ENCODE measurements around the gene C22orf39.

Gene C22orf39

GRCh38 chr22:19488285-19488684, 40.8 kb upstream of the C22orf39 start:
- Histone ChIP-seq H4K20me1 (ENCODE audit: control insufficient read depth, insufficient read depth, low read depth, low read length) (peaks cover 8% of the 10 kb centered on the region; the same call in 1 of the 2 replicates), H3K4me1 (ENCODE audit: control insufficient read depth, low read length) (no peaks in the 10 kb centered on the region), H3K9me2 (replicated peaks; ENCODE audit: control insufficient read depth, low read length) (no peaks in the 10 kb centered on the region), H3K27me3 (ENCODE audit: control insufficient read depth, low read length) (no peaks in the 10 kb centered on the region), H3K79me2 (ENCODE audit: control insufficient read depth, low read length) (peaks cover 29% of the 10 kb centered on the region), H3F3A (ENCODE audit: control insufficient read depth, insufficient read depth) (no peaks in the 10 kb centered on the region), H3K36me3 (ENCODE audit: control insufficient read depth, low read length) (peaks cover 81% of the 10 kb centered on the region), H3K4me3 (ENCODE audit: low read length) (no peak overlapping the region), H3K27ac (ENCODE audit: low read depth, low read length) (no peak overlapping the region), H3K4me2 (ENCODE audit: low read length) (no peak overlapping the region), H3K9me3 (ENCODE audit: control insufficient read depth, insufficient read depth, low read length) (no peaks in the 10 kb centered on the region)
- TF ChIP-seq CTCF (IDR thresholded peaks at IDR 0.05; ENCODE audit: low read depth, low read length, poor library complexity, severe bottlenecking) (no peak), EZH2phosphoT487 (IDR thresholded peaks at IDR 0.05; ENCODE audit: borderline replicate concordance, low read length) (no peak)

- Histone ChIP-seq H3K9me3 (ENCODE audit: control insufficient read depth, insufficient read depth, low read length) (no peaks in the 10 kb centered on the region), H3K4me1 (ENCODE audit: control insufficient read depth, low read length) (peaks cover 8% of the 10 kb centered on the region), H3F3A (ENCODE audit: control insufficient read depth, insufficient read depth) (no peaks in the 10 kb centered on the region), H3K27me3 (ENCODE audit: control insufficient read depth, low read length) (no peaks in the 10 kb centered on the region), H3K9me2 (replicated peaks; ENCODE audit: control insufficient read depth, low read length) (no peaks in the 10 kb centered on the region), H3K4me3 (ENCODE audit: low read length) (no peak overlapping the region), H3K79me2 (ENCODE audit: control insufficient read depth, low read length) (peaks cover 41% of the 10 kb centered on the region), H3K27ac (ENCODE audit: low read depth, low read length) (no peak overlapping the region), H3K36me3 (ENCODE audit: control insufficient read depth, low read length) (peaks cover 73% of the 10 kb centered on the region), H3K4me2 (ENCODE audit: low read length) (no peak overlapping the region), H4K20me1 (ENCODE audit: control insufficient read depth, insufficient read depth, low read depth, low read length) (peaks cover 9% of the 10 kb centered on the region; the same call in 1 of the 2 replicates)
- TF ChIP-seq EZH2phosphoT487 (IDR thresholded peaks at IDR 0.05; ENCODE audit: borderline replicate concordance, low read length) (no peak), CTCF (IDR thresholded peaks at IDR 0.05; ENCODE audit: low read depth, low read length, poor library complexity, severe bottlenecking) (no peak)
Observed at GRCh38 chr22:19483481-19484244, 36.2 kb upstream of the C22orf39 start.

GRCh38 chr22:19482297-19482696, 34.8 kb upstream of the C22orf39 start:
- Histone ChIP-seq H3K9me3 (ENCODE audit: control insufficient read depth, insufficient read depth, low read length) (no peaks in the 10 kb centered on the region), H3K4me2 (ENCODE audit: low read length) (no peak overlapping the region), H3K4me3 (ENCODE audit: low read length) (no peak overlapping the region), H3F3A (ENCODE audit: control insufficient read depth, insufficient read depth) (no peaks in the 10 kb centered on the region), H3K79me2 (ENCODE audit: control insufficient read depth, low read length) (peaks cover 54% of the 10 kb centered on the region), H3K4me1 (ENCODE audit: control insufficient read depth, low read length) (peaks cover 15% of the 10 kb centered on the region), H4K20me1 (ENCODE audit: control insufficient read depth, insufficient read depth, low read depth, low read length) (peaks cover 14% of the 10 kb centered on the region; the same call in 1 of the 2 replicates), H3K27me3 (ENCODE audit: control insufficient read depth, low read length) (no peaks in the 10 kb centered on the region), H3K27ac (ENCODE audit: low read depth, low read length) (no peak overlapping the region), H3K36me3 (ENCODE audit: control insufficient read depth, low read length) (peaks cover 65% of the 10 kb centered on the region), H3K9me2 (replicated peaks; ENCODE audit: control insufficient read depth, low read length) (no peaks in the 10 kb centered on the region)
- TF ChIP-seq CTCF (IDR thresholded peaks at IDR 0.05; ENCODE audit: low read depth, low read length, poor library complexity, severe bottlenecking) (no peak), EZH2phosphoT487 (IDR thresholded peaks at IDR 0.05; ENCODE audit: borderline replicate concordance, low read length) (no peak)
